Heart right ventricle (tissue), 16 donors: Measurements from ENCODE around the gene TMEM121B. TPM values are rescaled to one million over a fixed set of nuclear protein-coding genes. Genes with fewer than 3 reads are reported as not detected.

ENCODE experiments used
- ATAC-seq, 8 donors: fragments of 200-7000 bp; cut with Tn5 transposase; one replicate each; pipeline ENCODE4 v1.9.1; 2020; ENCODE audit warnings: mild to moderate bottlenecking in 8 of 8, moderate library complexity in 8 of 8, moderate number of reproducible peaks in 1 of 8
- DNase-seq, 2 donors: peaks; one replicate each; pipeline ENCODE4 v3.0.0-alpha.2; 2020
- H3K27ac ChIP-seq, 10 donors: fragments of 200-600 bp; sonication (generic) in 2 of 10; one replicate each; pipeline versions ENCODE4 v1.5.0 to v1.8.0; 2020 to 2022; ENCODE audit warnings: mild to moderate bottlenecking in 3 of 10
- H3K27me3 ChIP-seq, 7 donors: fragments of 200-600 bp; one replicate each; pipeline ENCODE4 v1.8.0; 2021 to 2022; ENCODE audit warnings: mild to moderate bottlenecking in 2 of 7
- H3K36me3 ChIP-seq, 9 donors: fragments of 200-600 bp; sonication (generic) in 1 of 9; one replicate each; pipeline versions ENCODE4 v1.5.0 to v1.8.0; 2020 to 2022; ENCODE audit warnings: mild to moderate bottlenecking in 2 of 9
- H3K4me1 ChIP-seq, 9 donors: fragments of 200-600 bp; sonication (generic) in 1 of 9; one replicate each; pipeline versions ENCODE4 v1.5.0 to v1.8.0; 2020 to 2022; ENCODE audit warnings: mild to moderate bottlenecking in 4 of 9
- H3K4me3 ChIP-seq, 10 donors: fragments of 200-600 bp; sonication (generic) in 2 of 10; one replicate each; pipeline versions ENCODE4 v1.5.0 to v1.8.0; 2020 to 2022; ENCODE audit warnings: mild to moderate bottlenecking in 7 of 10, moderate library complexity in 2 of 10
- H3K9me3 ChIP-seq, 11 donors: fragments of 200-600 bp in 10 of 11; sonication (generic) in 2 of 11; one replicate each; pipeline versions ENCODE4 v1.5.0 to v1.8.0; 2013 to 2022; ENCODE audit warnings: mild to moderate bottlenecking in 2 of 11, control low read depth in 1 of 11, moderate library complexity in 1 of 11
- WGBS, 2 donors: extraction: QIAGEN DNeasy Blood & Tissue Kit; methylation state at CpG; one replicate each; pipeline ENCODE4 v1.1.7; 2013; ENCODE audit warnings: inconsistent platforms in 1 of 2; 5-methylcytosine and 5-hydroxymethylcytosine counted together
- intact Hi-C, 10 donors: fragments of 100-400 bp; cut with DNase I; formaldehyde crosslinking; loops; one replicate each; pipeline versions ENCODE4 v1.11.1 to v1.14.2; 2022
- polyA plus RNA-seq, 2 donors: library from polyadenylated mRNA; stranded (reverse); fragments of 200-250 nt; gene quantifications; one replicate each; pipeline ENCODE4 v1.2.3, GENCODE V29; 2013
- total RNA-seq, 10 donors: library from RNA; stranded (reverse); fragmentation: NEBNext Ultra II Directional in 3 of 10; extraction: Animal tissue kit (Norgen Biotek cat#: 25700) in 3 of 10; gene quantifications; one replicate each; pipeline versions ENCODE4 v1.2.1 to v1.2.4, GENCODE V29; 2021 to 2023
- TF ChIP-seq, protein P1 (sequence below), 9 donors: fragments of 200-600 bp; sonication (generic) in 2 of 9; IDR thresholded peaks; one replicate each; pipeline versions ENCODE4 v1.5.0 to v1.8.0; 2021 to 2022; ENCODE audit warnings: antibody characterized with exemption in 9 of 9, mild to moderate bottlenecking in 5 of 9, moderate library complexity in 1 of 9
- donor health status: Arrhythmogenic right ventricular cardiomyopathy.
- donor health status: ischemic (EF 13 %, LVEDD 7.1; RV severe dilation, severe dysfunction).
- donor health status: healthy with polysubstance abuse.
- donor health status: DM: no; HTN: yes; CAD: no.
- donor health status: DM: no; HTN: no; CAD: no.
- donor health status: ischemic (EF 25% LVEDD 6.9; RV normal size, moderate dysfunction).
- donor health status: ischemic (EF 25% LVEDD 5.7; RV mildly dilated, moderate dysfunction).
- donor health status: healthy.
- donor health status: DM: yes; HTN: yes; CAD: no.
- donor health status: Ischemic cardiomyopathy.
- donor health status: ischemic (EF 35%, LVEDD 5.7; RV mildly dilated, moderate dysfunction).
- donor health status: nonischemic (EF 11% LVEDD 7.7; RV severe dilation, severe dysfunction).
- donor health status: DM: yes; HTN: yes; CAD: no.
- donor health status: PGD.
- donor health status: ischemic (EF 29% LVEDD 5.4; RV normal size, mild dysfunction).
- donor health status: nonischemic (EF 23%, LVEDD 6.1; RV moderate dilation, normal function).

TMEM121B gene
- total and polyA plus RNA-seq, 12 donors = 0.41 to 3.3 (median 1.9) TPM

DNA sequence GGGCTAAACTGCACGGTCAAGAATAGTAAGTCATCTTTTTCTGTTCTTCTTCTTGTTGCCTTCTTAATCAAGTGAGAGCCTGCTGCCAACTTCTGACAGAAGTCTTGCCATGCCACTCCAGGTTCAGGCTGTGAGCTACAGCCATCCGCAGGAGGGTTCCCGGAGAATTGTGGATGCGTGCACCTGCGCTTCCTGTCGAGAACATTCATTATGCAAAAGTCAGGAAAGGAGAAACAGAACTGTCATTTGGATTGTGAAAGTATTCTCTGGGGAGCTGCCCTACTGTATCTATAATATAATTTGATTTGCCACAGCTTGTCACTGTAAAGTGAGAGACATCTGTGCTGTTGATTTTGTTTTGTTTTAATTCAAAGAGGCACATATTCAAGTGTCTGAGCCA, 24.1 kb downstream of the TMEM121B start:
- Histone ChIP-seq H3K4me1 (peaks cover 0 to 95% (median 0%) of the 10 kb centered on the region in 9 donors), H3K36me3 (peaks cover 0 to 54% (median 15%) of the 10 kb centered on the region in 9 donors), H3K27me3 (no peaks in the 10 kb centered on the region), H3K27ac (peak overlapping the region in 1 of 10 donors; percentile 79), H3K4me3 (no peak overlapping the region), H3K9me3 (no peaks in the 10 kb centered on the region)
- no peak for DNase-seq
- intact Hi-C loops = no loop called here
- TF ChIP-seq, protein P1, sequence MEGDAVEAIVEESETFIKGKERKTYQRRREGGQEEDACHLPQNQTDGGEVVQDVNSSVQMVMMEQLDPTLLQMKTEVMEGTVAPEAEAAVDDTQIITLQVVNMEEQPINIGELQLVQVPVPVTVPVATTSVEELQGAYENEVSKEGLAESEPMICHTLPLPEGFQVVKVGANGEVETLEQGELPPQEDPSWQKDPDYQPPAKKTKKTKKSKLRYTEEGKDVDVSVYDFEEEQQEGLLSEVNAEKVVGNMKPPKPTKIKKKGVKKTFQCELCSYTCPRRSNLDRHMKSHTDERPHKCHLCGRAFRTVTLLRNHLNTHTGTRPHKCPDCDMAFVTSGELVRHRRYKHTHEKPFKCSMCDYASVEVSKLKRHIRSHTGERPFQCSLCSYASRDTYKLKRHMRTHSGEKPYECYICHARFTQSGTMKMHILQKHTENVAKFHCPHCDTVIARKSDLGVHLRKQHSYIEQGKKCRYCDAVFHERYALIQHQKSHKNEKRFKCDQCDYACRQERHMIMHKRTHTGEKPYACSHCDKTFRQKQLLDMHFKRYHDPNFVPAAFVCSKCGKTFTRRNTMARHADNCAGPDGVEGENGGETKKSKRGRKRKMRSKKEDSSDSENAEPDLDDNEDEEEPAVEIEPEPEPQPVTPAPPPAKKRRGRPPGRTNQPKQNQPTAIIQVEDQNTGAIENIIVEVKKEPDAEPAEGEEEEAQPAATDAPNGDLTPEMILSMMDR (IDR thresholded peaks at IDR 0.05) = no peak
- 80 to 85% methylated on average over 6 of the region's 6 CpGs for WGBS, 2 donors
- ATAC-seq = no peak

DNA sequence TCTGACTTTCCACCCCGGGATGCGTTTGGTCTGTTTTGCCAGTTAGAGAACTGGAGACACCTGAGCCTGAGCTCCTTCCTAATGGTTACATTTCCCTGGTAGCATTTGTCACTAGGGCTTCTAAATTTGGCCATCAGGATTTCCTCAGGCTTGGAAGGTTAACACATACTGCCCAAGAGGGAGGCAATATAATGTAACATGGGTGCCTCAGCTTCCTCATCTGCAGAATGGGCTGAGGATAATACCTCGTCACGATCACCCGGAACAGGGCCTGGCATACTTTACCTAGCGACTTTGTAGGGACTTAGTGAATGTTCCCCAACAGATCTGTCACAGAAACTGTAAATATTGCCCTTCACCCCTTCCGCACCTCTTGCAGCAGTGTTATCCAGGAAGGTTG, 25.1 kb downstream of the TMEM121B start:
- peaks cover 0 to 44% (median 5%) of the 10 kb centered on the region in 9 donors for H3K36me3 ChIP-seq
- DNase-seq (no peak), ATAC-seq (no peak)
- intact Hi-C loops = no loop called here
- TF ChIP-seq, protein P1 (IDR thresholded peaks at IDR 0.05) = no peak
- H3K9me3 ChIP-seq = no peaks in the 10 kb centered on the region
- H3K27me3 ChIP-seq = no peaks in the 10 kb centered on the region
- WGBS, 2 donors = 97 to 98% methylated on average over 7 of the region's 7 CpGs
- H3K27ac ChIP-seq = peak overlapping the region in 1 of 10 donors; percentile 50
- peaks cover 0 to 95% (median 0%) of the 10 kb centered on the region in 9 donors for H3K4me1 ChIP-seq
- H3K4me3 ChIP-seq = no peak overlapping the region

DNA sequence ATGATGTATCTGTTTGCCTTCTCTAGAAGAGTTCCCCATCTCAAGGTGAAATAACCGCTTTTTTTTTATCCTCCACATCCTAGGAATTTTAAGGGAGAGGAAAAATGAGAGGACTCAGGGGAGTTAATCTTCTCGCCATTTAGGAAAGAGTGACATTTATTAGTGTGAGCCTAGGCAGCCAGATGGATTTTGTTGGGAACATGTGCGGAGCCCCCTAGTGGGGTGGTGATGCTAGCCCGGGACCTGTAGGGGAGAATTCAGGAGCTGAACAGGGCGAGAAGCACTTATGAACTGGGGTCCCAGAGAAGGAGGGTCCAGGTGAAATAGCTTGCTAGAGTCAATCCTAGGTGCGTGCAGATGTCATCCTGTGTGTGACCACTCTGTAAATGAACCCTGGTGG, 25.6 kb downstream of the TMEM121B start:
- 83 to 88% methylated on average over 6 of the region's 6 CpGs for WGBS, 2 donors
- TF ChIP-seq, protein P1 (IDR thresholded peaks at IDR 0.05) = peak in 3 of 9 donors; percentile 16 to 27 (median 17)
- intact Hi-C loops = no loop called here
- peaks cover 0 to 38% (median 5%) of the 10 kb centered on the region in 9 donors for H3K36me3 ChIP-seq
- H3K27me3 ChIP-seq = no peaks in the 10 kb centered on the region
- H3K4me1 ChIP-seq = peaks cover 0 to 95% (median 0%) of the 10 kb centered on the region in 9 donors
- DNase-seq (no peak), ATAC-seq (no peak)
- H3K27ac ChIP-seq = peak overlapping the region in 1 of 10 donors; percentile 50
- H3K9me3 ChIP-seq = no peaks in the 10 kb centered on the region
- no peak overlapping the region for H3K4me3 ChIP-seq

DNA sequence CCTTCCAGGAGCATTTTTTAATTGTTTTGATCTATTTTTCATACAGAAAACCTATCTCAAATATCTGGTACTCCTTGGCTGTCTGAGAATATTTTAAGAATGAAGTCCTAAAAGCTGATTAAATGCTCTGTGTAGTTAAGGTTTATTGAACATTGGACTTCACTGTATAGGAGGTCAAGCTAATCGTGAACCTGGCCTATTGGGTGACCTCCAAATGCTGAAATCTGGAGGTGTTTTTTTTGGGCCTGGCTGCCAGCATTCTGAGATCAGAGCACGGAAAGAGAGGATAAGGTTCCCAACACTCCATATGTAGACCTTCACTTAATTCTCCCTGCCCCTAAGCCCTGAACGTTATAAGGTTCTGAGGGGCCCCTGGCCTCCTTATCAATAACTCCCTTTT, 28.1 kb downstream of the TMEM121B start:
- TF ChIP-seq, protein P1 (IDR thresholded peaks at IDR 0.05) = no peak
- intact Hi-C loops = no loop called here
- Histone ChIP-seq H3K9me3 (no peaks in the 10 kb centered on the region), H3K4me3 (no peak overlapping the region), H3K4me1 (peaks cover 0 to 95% (median 0%) of the 10 kb centered on the region in 9 donors), H3K27me3 (no peaks in the 10 kb centered on the region), H3K36me3 (peaks cover 0 to 21% (median 2%) of the 10 kb centered on the region in 9 donors), H3K27ac (no peak overlapping the region)
- DNase-seq (no peak), ATAC-seq (no peak)
- WGBS, 2 donors = 63 to 67% methylated on average over 3 of the region's 3 CpGs
